SU-DHL-6 (cell line): ENCODE measurements around the gene BRI3BP.

Source experiments
- H2AFZ ChIP-seq: fragments of 200-600 bp; sonication (generic); 2 replicates; pipeline ENCODE4 v1.6.1; 2014; ENCODE audit warnings: low read depth, mild to moderate bottlenecking, moderate library complexity, mixed read lengths, antibody characterized with exemption, low read length; ENCODE audit not compliant: severe bottlenecking
- H3F3A ChIP-seq: fragments of 200-600 bp; shearing (Covaris generic); 2 replicates; pipeline ENCODE4 v1.6.0; 2016; ENCODE audit warnings: antibody characterized with exemption, mild to moderate bottlenecking; ENCODE audit not compliant: insufficient read depth
- H3K27ac ChIP-seq: fragments of 200-600 bp; sonication (generic); 2 replicates; pipeline ENCODE4 v1.5.1; 2016; ENCODE audit warnings: low read depth, mild to moderate bottlenecking, low read length, moderate library complexity, mixed read lengths
- H3K27me3 ChIP-seq: fragments of 200-600 bp; sonication (generic), shearing (Covaris generic); 2 replicates; pipeline ENCODE4 v1.6.0; 2014; ENCODE audit warnings: mild to moderate bottlenecking, low read length
- H3K36me3 ChIP-seq: fragments of 200-600 bp; sonication (generic); 2 replicates; pipeline ENCODE4 v1.6.1; 2014; ENCODE audit warnings: mild to moderate bottlenecking, low read length, mixed read lengths
- H3K4me2 ChIP-seq: fragments of 300-600, 200-600 bp; shearing (Covaris generic), sonication (generic); 2 replicates; pipeline ENCODE4 v1.6.0; 2014; ENCODE audit warnings: low read length, low read depth, mild to moderate bottlenecking; ENCODE audit not compliant: poor library complexity, severe bottlenecking
- H3K4me3 ChIP-seq: fragments of 200-600 bp; sonication (generic); 2 replicates; pipeline ENCODE4 v1.5.1; 2014; ENCODE audit warnings: antibody characterized with exemption, low read length, mild to moderate bottlenecking, mixed read lengths; ENCODE audit not compliant: insufficient read depth, poor library complexity, severe bottlenecking
- H3K79me2 ChIP-seq: fragments of 200-600 bp; sonication (generic); 2 replicates; pipeline ENCODE4 v1.6.1; 2014; ENCODE audit warnings: mild to moderate bottlenecking, low read length, moderate library complexity; ENCODE audit not compliant: insufficient read depth
- H3K9ac ChIP-seq: fragments of 200-600 bp; sonication (generic); 2 replicates; pipeline ENCODE4 v1.7.0; 2014; ENCODE audit warnings: mild to moderate bottlenecking, low read length
- H3K9me2 ChIP-seq: fragments of 200-600 bp; sonication (generic); replicated peaks from 2 replicates; pipeline ENCODE4 v1.6.1; 2014; ENCODE audit warnings: low read length; ENCODE audit not compliant: insufficient read depth
- H3K9me3 ChIP-seq: fragments of 200-600 bp; sonication (generic); 2 replicates; pipeline ENCODE4 v1.6.1; 2014; ENCODE audit warnings: low read length, mixed read lengths; ENCODE audit not compliant: insufficient read depth
- H4K20me1 ChIP-seq: fragments of 200-600 bp; sonication (generic); 2 replicates; pipeline ENCODE4 v1.6.1; 2014; ENCODE audit warnings: low read depth, mild to moderate bottlenecking, antibody characterized with exemption, low read length, moderate library complexity, mixed read lengths
- EZH2phosphoT487 ChIP-seq: fragments of 200-600 bp; sonication (generic), shearing (Covaris generic); conservative IDR thresholded peaks from 2 replicates; pipeline ENCODE4 v1.6.1; 2018; ENCODE audit warnings: mild to moderate bottlenecking, antibody characterized with exemption, low read length, moderate library complexity, mixed read lengths
- TF ChIP-seq, protein P1 (sequence below): fragments of 200-600 bp; sonication (generic); IDR thresholded peaks from one replicate; pipeline ENCODE4 v1.5.1; 2017; ENCODE audit warnings: antibody characterized with exemption, mild to moderate bottlenecking, low read length, moderate library complexity; ENCODE audit not compliant: insufficient read depth, poor library complexity, severe bottlenecking

BRI3BP gene

DNA sequence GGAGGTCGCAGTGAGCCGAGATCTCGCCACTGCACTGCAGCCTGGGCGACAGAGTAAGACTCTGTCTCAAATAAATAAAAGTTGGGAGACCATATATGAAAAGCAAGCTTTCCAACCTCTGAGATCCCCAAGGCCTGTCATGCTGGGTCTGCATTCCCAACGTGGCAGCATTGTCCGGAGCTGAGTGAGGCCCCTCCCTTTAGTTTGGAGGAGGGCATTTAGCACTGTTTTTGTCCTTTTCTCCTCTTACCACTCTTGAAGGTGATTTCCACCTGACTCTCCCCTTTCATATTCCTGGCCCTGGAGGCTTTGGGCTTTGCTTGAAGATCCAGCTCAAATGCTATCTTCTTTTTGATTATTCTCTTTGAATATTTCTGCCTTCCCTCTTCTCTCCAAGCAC lies 74.9 kb downstream of the BRI3BP start:
- no peak for TF ChIP-seq EZH2phosphoT487
- H3K79me2 ChIP-seq: peaks cover 5% of the 10 kb centered on the region; the same call in 1 of the 2 replicates
- H3F3A ChIP-seq: no peaks in the 10 kb centered on the region

DNA sequence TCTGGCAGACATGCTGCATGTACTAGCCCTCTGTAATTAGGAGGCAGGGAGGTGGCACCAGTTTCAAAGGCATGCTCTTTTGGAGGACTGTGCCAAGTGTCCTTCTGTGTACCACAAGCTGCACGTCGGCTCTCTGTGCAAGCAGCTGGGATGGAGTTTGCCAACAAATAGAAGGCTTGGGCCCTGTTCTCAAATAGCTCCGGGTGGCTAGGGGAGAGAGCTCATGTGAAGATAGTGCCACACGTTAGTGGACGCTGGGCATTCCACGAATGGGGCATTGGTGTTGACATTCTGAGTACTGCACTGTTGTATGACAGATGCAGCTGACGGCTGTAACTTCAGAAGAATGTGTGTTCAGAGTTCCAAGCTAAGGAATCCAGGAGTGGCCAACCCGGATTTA lies 76.2 kb downstream of the BRI3BP start:
- H3K36me3 ChIP-seq: no peaks in the 10 kb centered on the region
- H3K4me3 ChIP-seq: no peak overlapping the region
- no peak overlapping the region for H3K4me2 ChIP-seq
- H2AFZ ChIP-seq: no peak overlapping the region
- no peaks in the 10 kb centered on the region for H3K9me3 ChIP-seq
- TF ChIP-seq EZH2phosphoT487: no peak
- TF ChIP-seq, protein P1, sequence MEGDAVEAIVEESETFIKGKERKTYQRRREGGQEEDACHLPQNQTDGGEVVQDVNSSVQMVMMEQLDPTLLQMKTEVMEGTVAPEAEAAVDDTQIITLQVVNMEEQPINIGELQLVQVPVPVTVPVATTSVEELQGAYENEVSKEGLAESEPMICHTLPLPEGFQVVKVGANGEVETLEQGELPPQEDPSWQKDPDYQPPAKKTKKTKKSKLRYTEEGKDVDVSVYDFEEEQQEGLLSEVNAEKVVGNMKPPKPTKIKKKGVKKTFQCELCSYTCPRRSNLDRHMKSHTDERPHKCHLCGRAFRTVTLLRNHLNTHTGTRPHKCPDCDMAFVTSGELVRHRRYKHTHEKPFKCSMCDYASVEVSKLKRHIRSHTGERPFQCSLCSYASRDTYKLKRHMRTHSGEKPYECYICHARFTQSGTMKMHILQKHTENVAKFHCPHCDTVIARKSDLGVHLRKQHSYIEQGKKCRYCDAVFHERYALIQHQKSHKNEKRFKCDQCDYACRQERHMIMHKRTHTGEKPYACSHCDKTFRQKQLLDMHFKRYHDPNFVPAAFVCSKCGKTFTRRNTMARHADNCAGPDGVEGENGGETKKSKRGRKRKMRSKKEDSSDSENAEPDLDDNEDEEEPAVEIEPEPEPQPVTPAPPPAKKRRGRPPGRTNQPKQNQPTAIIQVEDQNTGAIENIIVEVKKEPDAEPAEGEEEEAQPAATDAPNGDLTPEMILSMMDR: no peak
- H3K79me2 ChIP-seq: peaks cover 5% of the 10 kb centered on the region; the same call in 1 of the 2 replicates
- H3K27ac ChIP-seq: no peak overlapping the region
- H3F3A ChIP-seq: no peaks in the 10 kb centered on the region
- no peaks in the 10 kb centered on the region for H4K20me1 ChIP-seq
- no peaks in the 10 kb centered on the region for H3K27me3 ChIP-seq
- no peaks in the 10 kb centered on the region for H3K9me2 ChIP-seq
- no peak overlapping the region for H3K9ac ChIP-seq

More for the DNA sequence above, 74.9 kb downstream of the BRI3BP start:
- no peak overlapping the region for H3K4me3 ChIP-seq
- no peaks in the 10 kb centered on the region for H3K27me3 ChIP-seq
- H4K20me1 ChIP-seq: no peaks in the 10 kb centered on the region
- no peak overlapping the region for H3K9ac ChIP-seq
- H3K36me3 ChIP-seq: no peaks in the 10 kb centered on the region
- H3K9me3 ChIP-seq: no peaks in the 10 kb centered on the region
- no peak overlapping the region for H3K27ac ChIP-seq
- H3K9me2 ChIP-seq: no peaks in the 10 kb centered on the region
- H3K4me2 ChIP-seq: no peak overlapping the region
- H2AFZ ChIP-seq: no peak overlapping the region

DNA sequence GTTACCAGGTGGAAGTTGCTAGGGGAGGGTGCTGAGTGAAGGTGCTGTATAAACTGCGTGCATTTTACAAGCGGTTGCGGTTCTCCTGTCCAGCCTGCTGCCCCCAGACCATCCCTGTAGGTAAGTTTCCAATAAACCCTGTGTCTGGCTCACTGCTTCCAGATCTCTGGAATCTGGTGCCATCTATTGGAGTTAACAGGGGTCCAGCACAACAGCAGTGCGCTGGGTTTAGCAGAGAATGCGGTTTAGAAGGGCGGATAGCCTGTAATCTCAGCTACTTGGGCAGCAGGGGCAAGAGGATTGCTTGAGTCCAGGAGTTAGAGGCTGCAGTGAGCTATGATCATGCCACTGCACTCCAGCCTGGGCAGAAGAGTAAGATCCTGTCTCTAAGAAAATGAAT lies 76.7 kb downstream of the BRI3BP start:
- no peak overlapping the region for H3K4me2 ChIP-seq
- H3K79me2 ChIP-seq: peaks cover 5% of the 10 kb centered on the region; the same call in 1 of the 2 replicates
- no peaks in the 10 kb centered on the region for H3K9me2 ChIP-seq
- TF ChIP-seq EZH2phosphoT487: no peak
- TF ChIP-seq, protein P1: no peak
- H2AFZ ChIP-seq: no peak overlapping the region
- no peaks in the 10 kb centered on the region for H3K9me3 ChIP-seq
- H3F3A ChIP-seq: no peaks in the 10 kb centered on the region
- H3K36me3 ChIP-seq: no peaks in the 10 kb centered on the region
- no peaks in the 10 kb centered on the region for H4K20me1 ChIP-seq
- H3K27ac ChIP-seq: no peak overlapping the region
- H3K27me3 ChIP-seq: no peaks in the 10 kb centered on the region
- no peak overlapping the region for H3K9ac ChIP-seq
- H3K4me3 ChIP-seq: no peak overlapping the region

DNA sequence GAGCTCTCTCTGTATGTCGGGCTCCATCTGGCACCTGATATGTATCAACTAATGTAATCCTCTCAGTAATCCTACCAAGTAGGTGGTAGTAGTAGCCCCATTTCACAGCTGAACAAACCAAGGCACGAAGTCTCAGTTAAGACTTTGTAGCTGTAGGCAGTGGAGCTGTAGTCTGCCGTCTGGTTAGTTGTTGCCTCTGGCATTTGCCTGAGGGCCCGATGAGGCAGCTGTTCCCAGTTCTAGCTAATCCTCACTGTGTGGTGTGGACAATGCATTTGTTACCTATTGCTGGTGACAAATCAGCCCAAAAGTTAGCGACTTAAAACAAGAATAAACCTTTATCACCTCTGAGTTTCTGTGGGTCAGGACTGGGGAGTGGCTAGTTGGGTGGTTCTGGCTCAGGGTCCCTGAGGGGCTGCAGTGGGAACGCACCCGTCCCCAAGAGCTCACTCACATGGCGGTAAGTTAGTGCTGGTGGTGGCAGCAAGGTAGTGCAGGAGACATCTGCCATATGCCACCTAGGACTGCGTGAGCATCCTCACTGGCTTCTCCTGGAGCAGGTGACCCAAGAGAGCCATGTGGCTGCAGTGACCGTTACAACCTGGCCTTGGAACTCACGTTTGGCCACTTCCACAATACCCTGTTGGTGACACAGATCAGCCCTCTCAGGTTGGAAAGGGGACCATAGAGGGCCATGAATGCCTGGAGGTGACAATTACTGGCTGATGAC lies 77.4 kb downstream of the BRI3BP start:
- peaks cover 5% of the 10 kb centered on the region; the same call in 1 of the 2 replicates for H3K79me2 ChIP-seq
- no peaks in the 10 kb centered on the region for H3K27me3 ChIP-seq
- no peak overlapping the region for H3K4me3 ChIP-seq
- TF ChIP-seq EZH2phosphoT487: no peak
- TF ChIP-seq, protein P1: no peak
- no peaks in the 10 kb centered on the region for H3K36me3 ChIP-seq
- no peak overlapping the region for H3K9ac ChIP-seq
- H2AFZ ChIP-seq: no peak overlapping the region
- no peak overlapping the region for H3K4me2 ChIP-seq
- no peaks in the 10 kb centered on the region for H3K9me2 ChIP-seq
- H3F3A ChIP-seq: no peaks in the 10 kb centered on the region
- H3K9me3 ChIP-seq: no peaks in the 10 kb centered on the region
- H3K27ac ChIP-seq: no peak overlapping the region
- H4K20me1 ChIP-seq: no peaks in the 10 kb centered on the region
